ENCODE data around the gene IZUMO4. TPM values are rescaled to one million over a fixed set of nuclear protein-coding genes. Genes with fewer than 3 reads are reported as not detected.

The IZUMO4 gene
- total and polyA plus RNA-seq, 4 donors: 1.2 to 1.4 (median 1.2) TPM

GRCh38 chr19:2048104-2048958 lies 48.4 kb upstream of the IZUMO4 start:
- H3K27me3 ChIP-seq (ENCODE audit: control insufficient read depth in 4 of 4, insufficient read depth in 4 of 4, low read length in 3 of 4): no peaks in the 10 kb centered on the region
- 64% methylated on average over 17 of the region's 17 CpGs for WGBS
- H3K9me3 ChIP-seq (ENCODE audit: control insufficient read depth in 4 of 4, low read length in 3 of 4): no peaks in the 10 kb centered on the region
- peaks cover 0 to 13% (median 2%) of the 10 kb centered on the region in 4 donors for H3K36me3 ChIP-seq (ENCODE audit: control insufficient read depth in 4 of 4, insufficient read depth in 3 of 4, low read depth in 1 of 4, low read length in 3 of 4)
- peak; percentile 80 for DNase-seq (ENCODE audit: low spot score)
- H3K27ac ChIP-seq (ENCODE audit: low read depth in 1 of 2, low read length in 2 of 2): peak overlapping the region; percentile 95 to 99
- TF ChIP-seq YY1 (IDR thresholded peaks at IDR 0.05): no peak
- TF ChIP-seq FOXA1 (IDR thresholded peaks at IDR 0.05): no peak
- TF ChIP-seq TAF1 (conservative IDR thresholded peaks at IDR 0.05): no peak
- TF ChIP-seq NR2F2 (IDR thresholded peaks at IDR 0.05): peak; percentile 53
- peak; percentile 55 to 58 for TF ChIP-seq RXRA (IDR thresholded peaks at IDR 0.05)
- TF ChIP-seq HNF4A (conservative IDR thresholded peaks at IDR 0.05): peak; percentile 13 to 55
- no peak for TF ChIP-seq MAX (IDR thresholded peaks at IDR 0.05)
- no peak for TF ChIP-seq GABPA (IDR thresholded peaks at IDR 0.05 in 1 of 2, conservative IDR thresholded peaks at IDR 0.05 in 1 of 2)
- no peak for TF ChIP-seq JUND (IDR thresholded peaks at IDR 0.05)
- H3K4me1 ChIP-seq (ENCODE audit: control insufficient read depth in 4 of 4, insufficient read depth in 4 of 4, low read length in 3 of 4): peaks cover 39 to 77% (median 74%) of the 10 kb centered on the region in 4 donors
- H3K9ac ChIP-seq (ENCODE audit: low read depth in 1 of 2, low read length in 2 of 2): peak overlapping the region in 1 of 2 donors; percentile 99
- peak overlapping the region in 2 of 3 donors; percentile 81 to 91 for H3K4me3 ChIP-seq (ENCODE audit: low read depth in 1 of 3, low read length in 3 of 3)

GRCh38 chr19:2048959-2049740 lies 47.6 kb upstream of the IZUMO4 start:
- TF ChIP-seq GABPA (IDR thresholded peaks at IDR 0.05 in 1 of 2, conservative IDR thresholded peaks at IDR 0.05 in 1 of 2): no peak
- no peak for TF ChIP-seq ZBTB33 (IDR thresholded peaks at IDR 0.05)
- TF ChIP-seq SP1 (IDR thresholded peaks at IDR 0.05): peak; percentile 18
- peak overlapping the region; percentile 37 to 99 for H3K9ac ChIP-seq (ENCODE audit: low read depth in 1 of 2, low read length in 2 of 2)
- 22% methylated on average over 27 of the region's 27 CpGs for WGBS
- H3K36me3 ChIP-seq (ENCODE audit: control insufficient read depth in 4 of 4, insufficient read depth in 3 of 4, low read depth in 1 of 4, low read length in 3 of 4): peaks cover 0 to 13% (median under 1%) of the 10 kb centered on the region in 4 donors
- DNase-seq (ENCODE audit: low spot score): peak; percentile 64
- peak overlapping the region; percentile 81 to 91 (median 84) for H3K4me3 ChIP-seq (ENCODE audit: low read depth in 1 of 3, low read length in 3 of 3)
- H3K27ac ChIP-seq (ENCODE audit: low read depth in 1 of 2, low read length in 2 of 2): peak overlapping the region; percentile 95 to 99
- H3K4me1 ChIP-seq (ENCODE audit: control insufficient read depth in 4 of 4, insufficient read depth in 4 of 4, low read length in 3 of 4): peaks cover 40 to 76% (median 68%) of the 10 kb centered on the region in 4 donors
- H3K27me3 ChIP-seq (ENCODE audit: control insufficient read depth in 4 of 4, insufficient read depth in 4 of 4, low read length in 3 of 4): no peaks in the 10 kb centered on the region
- H3K9me3 ChIP-seq (ENCODE audit: control insufficient read depth in 4 of 4, low read length in 3 of 4): no peaks in the 10 kb centered on the region

- peak; percentile 83 for DNase-seq (ENCODE audit: low spot score)
- Histone ChIP-seq H3K27me3 (ENCODE audit: control insufficient read depth in 4 of 4, insufficient read depth in 4 of 4, low read length in 3 of 4) (no peaks in the 10 kb centered on the region), H3K4me3 (ENCODE audit: low read depth in 1 of 3, low read length in 3 of 3) (peak overlapping the region; percentile 81 to 91 (median 84)), H3K9me3 (ENCODE audit: control insufficient read depth in 4 of 4, low read length in 3 of 4) (no peaks in the 10 kb centered on the region), H3K9ac (ENCODE audit: low read depth in 1 of 2, low read length in 2 of 2) (peak overlapping the region; percentile 67 to 99), H3K4me1 (ENCODE audit: control insufficient read depth in 4 of 4, insufficient read depth in 4 of 4, low read length in 3 of 4) (peaks cover 41 to 72% (median 61%) of the 10 kb centered on the region in 4 donors), H3K27ac (ENCODE audit: low read depth in 1 of 2, low read length in 2 of 2) (peak overlapping the region; percentile 95 to 99), H3K36me3 (ENCODE audit: control insufficient read depth in 4 of 4, insufficient read depth in 3 of 4, low read depth in 1 of 4, low read length in 3 of 4) (peaks cover 0 to 9% (median under 1%) of the 10 kb centered on the region in 4 donors)
- under 1% methylated on average over 16 of the region's 16 CpGs for WGBS
- TF ChIP-seq HNF4G (IDR thresholded peaks at IDR 0.05) (no peak), ZBTB33 (IDR thresholded peaks at IDR 0.05) (no peak), GABPA (IDR thresholded peaks at IDR 0.05 in 1 of 2, conservative IDR thresholded peaks at IDR 0.05 in 1 of 2) (peak in 1 of 2 donors; percentile 77), JUND (IDR thresholded peaks at IDR 0.05) (peak; percentile 58 to 93), MAX (IDR thresholded peaks at IDR 0.05) (peak; percentile 81), NR2F2 (IDR thresholded peaks at IDR 0.05) (peak; percentile 21), FOXA2 (IDR thresholded peaks at IDR 0.05) (peak; percentile 88), TAF1 (conservative IDR thresholded peaks at IDR 0.05) (peak; percentile 95), FOXA1 (IDR thresholded peaks at IDR 0.05) (peak; percentile 66), HNF4A (conservative IDR thresholded peaks at IDR 0.05) (peak; percentile 69 to 82), CTCF (IDR thresholded peaks at IDR 0.05; ENCODE audit: low read depth, low read length, missing input control) (no peak), EGR1 (IDR thresholded peaks at IDR 0.05; ENCODE audit: low read depth in 2 of 2) (peak in 1 of 2 donors; percentile 77), SP1 (IDR thresholded peaks at IDR 0.05) (peak; percentile 88), RXRA (IDR thresholded peaks at IDR 0.05) (peak; percentile 81 to 94), RAD21 (IDR thresholded peaks at IDR 0.05) (peak; percentile 41 to 61), YY1 (IDR thresholded peaks at IDR 0.05) (peak; percentile 82)
Measured at GRCh38 chr19:2049741-2050348, 46.9 kb upstream of the IZUMO4 start.

All from liver (tissue), 9 donors.